ENCODE data around the gene TMEM131L.
"Not testable (repeated sequence)": the region's sequence is repeated elsewhere in the genome, so short reads cannot be mapped to it uniquely, and the experiment has no call there.

Gene TMEM131L

DNA sequence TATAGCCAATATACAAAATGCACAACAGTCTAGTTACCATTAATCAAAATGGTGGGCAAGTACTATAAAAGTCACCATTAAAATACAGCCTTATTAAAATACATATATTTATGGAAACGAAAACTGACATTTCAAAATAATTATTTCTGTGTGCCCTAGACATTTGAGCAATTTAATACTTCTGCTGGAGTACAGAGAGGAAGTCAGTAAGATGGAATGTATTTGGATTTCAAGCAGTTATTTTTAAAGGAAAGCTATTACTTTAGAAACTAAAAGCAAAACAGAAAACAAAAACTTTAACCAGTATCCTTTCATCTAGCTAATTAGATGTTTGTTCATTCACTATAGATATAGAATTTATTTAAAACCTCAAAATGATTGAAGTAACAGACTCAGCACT is 180.1 kb downstream of the TMEM131L start:
- no peak for DNase-seq (ENCODE audit: low read depth in 2 of 2)

GRCh38 chr4:153646978-153647377 is 180.8 kb downstream of the TMEM131L start:
- no peak for DNase-seq (ENCODE audit: low read depth in 2 of 2)

GRCh38 chr4:153647975-153648374 is 181.8 kb downstream of the TMEM131L start:
- no peak for DNase-seq (ENCODE audit: low read depth in 2 of 2)

DNA sequence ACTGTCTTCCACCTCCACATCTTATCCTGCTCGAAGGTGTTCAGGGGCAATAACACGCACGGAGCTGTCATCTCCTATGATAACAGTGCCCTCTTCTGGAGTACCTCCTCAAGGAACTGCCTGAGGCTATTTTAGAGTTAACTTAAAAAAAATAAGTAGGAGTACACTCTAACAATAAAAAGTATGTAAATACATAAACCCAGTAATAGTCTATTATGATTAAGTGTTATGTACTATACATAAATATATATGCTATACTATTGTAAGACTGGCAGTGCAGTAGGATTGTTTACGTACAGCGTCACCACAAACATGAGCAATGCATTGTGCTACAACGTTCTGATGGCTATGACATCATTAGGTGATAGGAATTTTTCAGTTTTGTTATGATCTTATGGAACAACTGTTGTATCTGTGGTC is 183.4 kb downstream of the TMEM131L start:
- no peak for DNase-seq (ENCODE audit: low read depth in 2 of 2)

DNA sequence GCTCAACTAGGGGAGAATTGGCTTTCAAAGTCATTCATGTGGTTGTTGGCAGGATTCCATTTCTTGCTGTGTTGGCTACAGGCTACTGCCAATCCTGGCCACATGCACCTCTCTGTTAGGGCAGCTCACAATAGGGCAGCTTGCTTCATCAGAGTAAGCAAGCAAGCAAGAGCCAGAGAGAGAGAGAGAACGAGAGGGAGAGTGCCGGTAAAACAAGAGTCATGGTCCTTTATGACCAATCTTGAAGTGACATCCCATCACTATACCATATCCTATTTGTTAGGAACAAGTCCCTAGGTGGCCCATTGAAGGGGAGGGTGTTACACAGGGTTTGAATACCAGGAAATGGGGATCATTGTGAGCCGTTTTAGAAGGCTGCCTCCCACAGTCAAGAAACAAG is 185.0 kb downstream of the TMEM131L start:
- DNase-seq (ENCODE audit: low read depth in 2 of 2), result no peak

- peak; percentile 32 to 34 for DNase-seq (ENCODE audit: low read depth in 2 of 2)
Measured at GRCh38 chr4:153651587-153651986, 185.4 kb downstream of the TMEM131L start.

DNA sequence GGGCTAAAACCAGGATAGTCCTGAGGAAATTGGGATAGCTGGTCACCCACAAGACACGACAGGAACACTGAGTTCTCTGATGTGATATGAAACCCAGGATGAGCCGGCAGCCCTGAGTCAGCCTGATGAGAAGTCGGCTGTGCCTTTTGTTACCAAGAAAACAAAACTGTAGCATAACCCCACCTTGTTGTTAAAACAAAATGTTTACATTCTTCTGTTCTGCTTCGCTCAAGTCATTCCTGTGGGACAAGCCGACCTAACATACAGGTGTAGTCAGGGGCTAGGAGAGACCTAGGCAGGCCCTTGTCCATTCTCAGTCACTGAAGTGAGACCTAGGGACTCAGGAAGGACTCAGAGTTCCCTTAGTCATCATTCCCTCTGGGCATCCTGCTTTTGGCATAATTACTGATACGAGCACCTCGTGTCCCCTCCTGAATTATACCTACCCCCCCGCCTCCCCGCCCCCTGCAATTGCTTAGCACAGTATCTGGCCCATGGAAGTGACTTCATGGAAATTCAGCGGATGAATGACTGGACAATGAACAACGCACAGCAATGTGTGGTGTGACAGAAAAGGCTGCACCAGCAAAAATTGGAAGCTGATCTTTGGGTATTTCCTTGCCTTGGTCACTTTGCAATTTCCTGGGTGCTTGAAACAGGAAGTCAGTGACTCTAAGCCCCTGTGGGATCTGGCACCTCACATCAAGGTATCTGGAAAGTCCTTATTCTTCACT is 186.1 kb downstream of the TMEM131L start:
- DNase-seq (ENCODE audit: low read depth in 2 of 2), result no peak

- DNase-seq (ENCODE audit: low read depth in 2 of 2), result no peak
Measured at GRCh38 chr4:153655002-153655541, 188.9 kb downstream of the TMEM131L start.

- DNase-seq (ENCODE audit: low read depth in 2 of 2), result no peak
Measured at GRCh38 chr4:153655928-153656327, 189.8 kb downstream of the TMEM131L start.

GRCh38 chr4:153661215-153661822 is 195.2 kb downstream of the TMEM131L start:
- no peak for DNase-seq (ENCODE audit: low read depth in 2 of 2)

- no peak for DNase-seq (ENCODE audit: low read depth in 2 of 2)
Measured at GRCh38 chr4:153661908-153662307, 195.7 kb downstream of the TMEM131L start.

- DNase-seq (ENCODE audit: low read depth in 2 of 2), result no peak
Measured at GRCh38 chr4:153663667-153664066, 197.5 kb downstream of the TMEM131L start.

GRCh38 chr4:153666505-153666904 is 200.3 kb downstream of the TMEM131L start:
- DNase-seq (ENCODE audit: low read depth in 2 of 2), result not testable (repeated sequence)

DNA sequence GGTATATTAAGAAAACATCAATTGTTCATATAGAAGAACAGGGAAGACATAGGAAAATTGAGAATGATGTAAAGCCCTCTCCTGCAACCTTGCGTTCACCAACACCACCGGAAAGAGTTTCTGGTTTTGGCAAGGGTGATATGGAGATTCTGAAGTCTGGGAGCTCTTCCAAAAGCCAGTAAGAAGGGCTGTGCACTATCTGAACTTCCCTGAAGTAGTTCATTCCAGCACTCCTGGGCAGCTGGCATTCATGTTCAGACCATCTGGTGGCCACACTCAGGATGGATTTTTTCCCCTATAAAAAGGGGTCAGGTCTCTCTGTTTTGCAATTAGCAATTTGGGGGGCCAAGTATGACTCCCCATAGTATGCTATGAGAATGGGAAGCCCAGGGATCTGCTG is 202.5 kb downstream of the TMEM131L start:
- DNase-seq (ENCODE audit: low read depth in 2 of 2), result no peak

DNA sequence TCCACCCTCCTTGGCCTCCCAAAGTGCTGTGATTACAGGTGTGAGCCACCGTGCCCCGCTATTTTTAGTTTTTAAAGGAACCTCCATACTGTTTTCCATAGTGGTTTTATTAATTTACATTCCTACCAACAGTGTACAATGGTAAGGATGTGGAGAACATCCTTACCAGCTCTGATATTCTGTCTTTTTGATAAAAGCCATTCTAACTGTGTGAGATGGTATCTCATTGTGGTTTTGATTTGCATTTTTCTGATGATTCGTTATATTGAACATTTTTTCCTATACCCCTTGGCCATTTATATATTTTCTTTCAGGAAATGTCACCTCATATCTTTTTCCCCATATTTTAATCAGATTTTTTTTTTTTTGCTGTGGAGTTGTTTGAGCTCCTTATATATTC is 203.7 kb downstream of the TMEM131L start:
- no peak for DNase-seq (ENCODE audit: low read depth in 2 of 2)

GRCh38 chr4:153676486-153676885 is 210.3 kb downstream of the TMEM131L start:
- no peak for DNase-seq (ENCODE audit: low read depth in 2 of 2)

GRCh38 chr4:153676984-153677383 is 210.8 kb downstream of the TMEM131L start:
- DNase-seq (ENCODE audit: low read depth in 2 of 2), result no peak

GRCh38 chr4:153679486-153679885 is 213.3 kb downstream of the TMEM131L start:
- no peak for DNase-seq (ENCODE audit: low read depth in 2 of 2)

DNA sequence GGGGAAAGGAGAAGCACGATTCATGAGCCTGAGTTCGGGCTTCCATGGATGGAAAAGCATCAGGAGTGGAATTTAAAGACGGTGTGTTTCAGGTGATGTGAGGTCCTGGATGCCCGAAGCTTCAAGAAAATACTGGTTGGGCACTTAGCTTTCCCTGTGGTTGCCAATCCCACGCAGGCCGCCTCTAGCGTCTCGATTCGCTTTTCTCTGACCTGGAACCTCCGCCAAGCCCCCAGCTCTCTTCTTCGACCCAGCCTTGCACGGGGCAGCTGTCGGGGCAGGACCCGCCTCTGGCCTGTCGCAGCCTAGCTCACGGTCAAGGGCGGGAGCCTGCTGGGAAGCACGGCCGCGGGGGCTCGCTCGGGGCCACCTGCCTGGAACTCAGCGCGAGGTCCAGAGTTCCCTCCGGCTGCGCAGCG is 217.6 kb downstream of the TMEM131L start:
- no peak for DNase-seq (ENCODE audit: low read depth in 2 of 2)

DNA sequence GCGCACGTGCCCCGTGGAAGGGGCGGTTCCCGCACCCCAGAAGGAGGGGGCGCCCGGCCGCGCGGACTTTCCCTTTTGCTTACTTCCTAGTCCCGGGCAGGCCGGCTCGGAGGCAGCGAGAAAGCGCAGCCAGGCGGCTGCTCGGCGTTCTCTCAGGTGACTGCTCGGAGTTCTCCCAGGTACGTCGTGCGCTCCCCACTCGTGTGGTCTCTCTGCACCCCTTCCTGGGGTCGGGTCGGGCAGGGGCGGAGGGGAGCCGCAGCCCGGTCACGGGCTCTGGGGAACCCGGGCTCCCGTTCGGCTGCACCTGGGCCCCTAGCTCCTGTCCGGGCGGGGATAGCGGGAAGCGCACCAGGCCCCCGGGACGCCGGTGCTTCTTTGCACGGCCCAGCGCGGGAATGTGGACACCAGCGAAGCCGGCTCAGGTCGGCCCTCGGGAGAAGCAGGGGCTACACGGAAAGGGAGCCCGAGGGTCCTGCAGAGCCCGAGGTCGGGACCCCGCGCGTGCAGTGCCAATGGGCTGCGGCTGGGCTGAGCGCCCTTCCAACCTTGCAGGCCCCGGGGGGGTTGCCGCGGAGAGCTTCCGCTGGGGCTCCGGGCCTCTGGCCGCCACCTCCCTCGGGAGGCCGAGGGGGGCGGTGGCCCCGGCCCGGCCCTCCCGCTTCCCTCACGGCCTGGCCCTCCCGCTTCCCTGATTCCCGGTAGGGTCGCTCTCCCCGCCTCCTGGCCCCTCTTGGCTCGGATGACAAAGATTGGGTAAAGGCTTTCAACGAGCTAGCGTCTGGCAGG is 218.2 kb downstream of the TMEM131L start, which contains the start of gene TLR2:
TSS of gene TLR2 (plus strand) at position 99 of the 789 bp plus-strand sequence. CDS start 18,628 bp downstream, outside the sequence.
- DNase-seq (ENCODE audit: low read depth in 2 of 2), result peak; percentile 25 to 51

GRCh38 chr4:153684971-153685371 is 218.8 kb downstream of the TMEM131L start:
- no peak for DNase-seq (ENCODE audit: low read depth in 2 of 2)

Measured in stimulated activated CD8-positive, alpha-beta memory T cell treated with anti-CD3 and anti-CD28 coated beads, Interleukin-15, amount 100 ng/mL, for 48 hours (primary cell).